ENCODE data around the gene CSPG5. TPM values are rescaled to one million over a fixed set of nuclear protein-coding genes. Genes with fewer than 3 reads are reported as not detected.

The CSPG5 gene
- total RNA-seq, 1 experiment from 2014 or later, result 0.66 TPM

DNA sequence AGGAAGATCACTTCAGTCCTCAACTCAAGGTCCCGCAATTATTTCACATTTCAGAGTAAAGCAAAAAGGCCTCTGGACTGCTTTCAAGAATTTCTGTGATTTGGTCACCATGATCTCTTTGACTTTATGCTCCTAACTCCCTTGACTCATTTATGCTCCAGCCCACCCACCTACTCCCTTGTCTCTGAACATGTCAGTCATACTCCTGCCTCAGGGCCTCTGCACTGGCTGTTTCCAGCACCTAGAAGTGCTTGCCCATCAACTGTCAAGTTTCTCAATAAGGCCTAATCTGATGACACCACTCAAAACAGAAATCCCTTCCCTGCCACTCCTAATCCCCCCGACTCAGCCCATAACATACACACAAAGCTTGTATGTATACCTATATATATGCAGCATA, 36.1 kb upstream of the CSPG5 start:
- Histone ChIP-seq H3K27me3 (ENCODE audit: low read length) (no peaks in the 10 kb centered on the region), H4K20me1 (ENCODE audit: low read length) (0 out of 2 replicates have a peak, but pooled peaks cover 4% of the 10 kb centered on the region), H3K36me3 (ENCODE audit: low read depth, low read length) (peaks cover 39% of the 10 kb centered on the region), H3K79me2 (ENCODE audit: low read length) (no peaks in the 10 kb centered on the region), H3K4me1 (ENCODE audit: insufficient read depth, low read length) (peaks cover 44% of the 10 kb centered on the region), H2AFZ (ENCODE audit: low read length) (no peak overlapping the region), H3K9me3 (ENCODE audit: low read length) (no peaks in the 10 kb centered on the region), H3K9me2 (replicated peaks; ENCODE audit: low read length) (no peaks in the 10 kb centered on the region), H3K27ac (ENCODE audit: low read length) (no peak overlapping the region), H3F3A (ENCODE audit: low read length, unreplicated experiment) (peaks cover 6% of the 10 kb centered on the region), H3K4me3 (ENCODE audit: low read length) (no peak overlapping the region), H3K9ac (ENCODE audit: low read length) (no peak overlapping the region), H3K4me2 (ENCODE audit: low read length) (no peak overlapping the region)
- BruUV-seq (replicated peaks), result no TSS peak
- ChIA-PET CTCF (no interaction called here), POLR2A (ENCODE audit: unreplicated experiment) (no interaction called here)
- ATAC-seq (no peak), DNase-seq (no peak)
- intact Hi-C loops (cut with micrococcal nuclease), result loop anchor here (5.0 kb wide), 1 partner anchor 48 kb away; no protein-coding TSS in a partner anchor
- TF ChIP-seq EZH2 (IDR thresholded peaks at IDR 0.05; ENCODE audit: low read length, unreplicated experiment), result no peak
- TF ChIP-seq EZH2phosphoT487 (IDR thresholded peaks at IDR 0.05; ENCODE audit: borderline replicate concordance, low read length), result no peak
- TF ChIP-seq, protein P1, sequence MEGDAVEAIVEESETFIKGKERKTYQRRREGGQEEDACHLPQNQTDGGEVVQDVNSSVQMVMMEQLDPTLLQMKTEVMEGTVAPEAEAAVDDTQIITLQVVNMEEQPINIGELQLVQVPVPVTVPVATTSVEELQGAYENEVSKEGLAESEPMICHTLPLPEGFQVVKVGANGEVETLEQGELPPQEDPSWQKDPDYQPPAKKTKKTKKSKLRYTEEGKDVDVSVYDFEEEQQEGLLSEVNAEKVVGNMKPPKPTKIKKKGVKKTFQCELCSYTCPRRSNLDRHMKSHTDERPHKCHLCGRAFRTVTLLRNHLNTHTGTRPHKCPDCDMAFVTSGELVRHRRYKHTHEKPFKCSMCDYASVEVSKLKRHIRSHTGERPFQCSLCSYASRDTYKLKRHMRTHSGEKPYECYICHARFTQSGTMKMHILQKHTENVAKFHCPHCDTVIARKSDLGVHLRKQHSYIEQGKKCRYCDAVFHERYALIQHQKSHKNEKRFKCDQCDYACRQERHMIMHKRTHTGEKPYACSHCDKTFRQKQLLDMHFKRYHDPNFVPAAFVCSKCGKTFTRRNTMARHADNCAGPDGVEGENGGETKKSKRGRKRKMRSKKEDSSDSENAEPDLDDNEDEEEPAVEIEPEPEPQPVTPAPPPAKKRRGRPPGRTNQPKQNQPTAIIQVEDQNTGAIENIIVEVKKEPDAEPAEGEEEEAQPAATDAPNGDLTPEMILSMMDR (conservative IDR thresholded peaks at IDR 0.05; ENCODE audit: low read depth, low read length), result no peak

GRCh38 chr3:47613722-47614121, 35.1 kb upstream of the CSPG5 start:
- Histone ChIP-seq H3K4me3 (ENCODE audit: low read length) (no peak overlapping the region), H3K9ac (ENCODE audit: low read length) (no peak overlapping the region), H2AFZ (ENCODE audit: low read length) (no peak overlapping the region), H3K36me3 (ENCODE audit: low read depth, low read length) (peaks cover 32% of the 10 kb centered on the region), H3K4me2 (ENCODE audit: low read length) (no peak overlapping the region), H3K4me1 (ENCODE audit: insufficient read depth, low read length) (peaks cover 34% of the 10 kb centered on the region), H3K79me2 (ENCODE audit: low read length) (no peaks in the 10 kb centered on the region), H3F3A (ENCODE audit: low read length, unreplicated experiment) (peaks cover 6% of the 10 kb centered on the region), H3K27me3 (ENCODE audit: low read length) (no peaks in the 10 kb centered on the region), H3K9me3 (ENCODE audit: low read length) (no peaks in the 10 kb centered on the region), H3K27ac (ENCODE audit: low read length) (no peak overlapping the region), H3K9me2 (replicated peaks; ENCODE audit: low read length) (no peaks in the 10 kb centered on the region), H4K20me1 (ENCODE audit: low read length) (0 out of 2 replicates have a peak, but pooled peaks cover 4% of the 10 kb centered on the region)
- ATAC-seq (no peak), DNase-seq (no peak)
- ChIA-PET CTCF (interaction anchor here (0.6 kb wide), 2 partner anchors 184 to 210 kb away, joined by 5 read pairs; no protein-coding TSS in a partner anchor), POLR2A (ENCODE audit: unreplicated experiment) (no interaction called here)
- BruUV-seq (replicated peaks), result no TSS peak
- intact Hi-C loops (cut with micrococcal nuclease), result loop anchor here (5.0 kb wide), 1 partner anchor 49 kb away; no protein-coding TSS in a partner anchor
- TF ChIP-seq EZH2 (IDR thresholded peaks at IDR 0.05; ENCODE audit: low read length, unreplicated experiment), result no peak
- TF ChIP-seq EZH2phosphoT487 (IDR thresholded peaks at IDR 0.05; ENCODE audit: borderline replicate concordance, low read length), result no peak
- TF ChIP-seq, protein P1 (conservative IDR thresholded peaks at IDR 0.05; ENCODE audit: low read depth, low read length), result no peak

DNA sequence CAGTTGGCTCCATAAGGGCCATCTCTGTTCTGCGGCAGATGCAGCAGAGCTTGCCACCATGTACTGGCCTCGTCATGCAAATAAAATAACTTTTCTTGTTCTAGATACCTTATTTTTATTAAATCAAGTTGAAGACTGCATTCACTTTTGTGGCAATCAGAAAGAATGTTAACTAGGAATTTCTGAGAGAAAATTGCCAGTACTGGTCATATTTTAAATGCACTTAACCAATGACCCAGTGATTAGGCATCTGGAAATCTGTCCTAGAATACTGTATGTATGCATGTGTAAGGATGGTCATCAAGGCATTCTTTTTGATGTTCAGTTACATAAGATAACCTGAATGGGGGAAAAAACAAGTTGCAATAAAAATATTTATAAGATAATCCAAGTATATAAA, 34.2 kb upstream of the CSPG5 start:
- intact Hi-C loops (cut with micrococcal nuclease), result loop anchor here (5.0 kb wide), 1 partner anchor 49 kb away; no protein-coding TSS in a partner anchor
- no peak overlapping the region for H3K27ac ChIP-seq (ENCODE audit: low read length)
- H3K4me2 ChIP-seq (ENCODE audit: low read length), result no peak overlapping the region
- H3K9me3 ChIP-seq (ENCODE audit: low read length), result no peaks in the 10 kb centered on the region
- no peak overlapping the region for H2AFZ ChIP-seq (ENCODE audit: low read length)
- no peak overlapping the region for H3K9ac ChIP-seq (ENCODE audit: low read length)
- TF ChIP-seq, protein P1 (conservative IDR thresholded peaks at IDR 0.05; ENCODE audit: low read depth, low read length), result no peak
- TF ChIP-seq EZH2phosphoT487 (IDR thresholded peaks at IDR 0.05; ENCODE audit: borderline replicate concordance, low read length) (no peak), EZH2 (IDR thresholded peaks at IDR 0.05; ENCODE audit: low read length, unreplicated experiment) (no peak)
- ATAC-seq (no peak), DNase-seq (no peak)
- peaks cover 34% of the 10 kb centered on the region for H3K36me3 ChIP-seq (ENCODE audit: low read depth, low read length)
- H4K20me1 ChIP-seq (ENCODE audit: low read length), result 0 out of 2 replicates have a peak, but pooled peaks cover 4% of the 10 kb centered on the region
- BruUV-seq (replicated peaks), result no TSS peak
- H3K79me2 ChIP-seq (ENCODE audit: low read length), result no peaks in the 10 kb centered on the region
- no peaks in the 10 kb centered on the region for H3K9me2 ChIP-seq (replicated peaks; ENCODE audit: low read length)
- no peaks in the 10 kb centered on the region for H3K27me3 ChIP-seq (ENCODE audit: low read length)
- H3F3A ChIP-seq (ENCODE audit: low read length, unreplicated experiment), result peaks cover under 1% of the 10 kb centered on the region
- POLR2A ChIA-PET (ENCODE audit: unreplicated experiment), result no interaction called here
- H3K4me1 ChIP-seq (ENCODE audit: insufficient read depth, low read length), result peaks cover 25% of the 10 kb centered on the region
- no peak overlapping the region for H3K4me3 ChIP-seq (ENCODE audit: low read length)
- CTCF ChIA-PET, result no interaction called here

Data from PC-3 (cell line).